Activated CD8-positive, alpha-beta T cell treated with anti-CD3 and anti-CD28 coated beads for 36 hours (primary cell): ENCODE results near the gene E4F1. TPM values are rescaled to one million over a fixed set of nuclear protein-coding genes. Genes with fewer than 3 reads are reported as not detected.

ENCODE experiments used
- ATAC-seq: fragments of 200-7000 bp; cut with Tn5 transposase; one replicate; pipeline ENCODE4 v1.10.0; 2021; ENCODE audit warnings: mild to moderate bottlenecking, moderate library complexity
- CTCF ChIA-PET: fragments of 350-600 bp; sonication (Branson Sonifier 250); formaldehyde crosslinking; loops from one replicate; lab custom pipeline; 2021; ENCODE audit warnings: antibody characterized with exemption; lab: Charles Lee
- POLR2A ChIA-PET: fragments of 350-600 bp; sonication (Branson Sonifier 250); formaldehyde crosslinking; loops from one replicate; lab custom pipeline; 2021; ENCODE audit warnings: antibody characterized with exemption; lab: Charles Lee
- DNase-seq: peaks from one replicate; pipeline ENCODE4 v3.0.0-alpha.2; 2020
- H3K27ac Mint-ChIP-seq: one replicate; pipeline ENCODE4 v1.8.0; 2021; ENCODE audit warnings: mild to moderate bottlenecking, mixed read lengths
- H3K27me3 Mint-ChIP-seq: one replicate; pipeline ENCODE4 v1.8.0; 2021; ENCODE audit warnings: mixed read lengths
- H3K36me3 Mint-ChIP-seq: one replicate; pipeline ENCODE4 v1.8.0; 2021; ENCODE audit warnings: low read depth, mixed read lengths
- H3K4me1 Mint-ChIP-seq: one replicate; pipeline ENCODE4 v1.8.0; 2021; ENCODE audit warnings: low read depth, mixed read lengths
- H3K4me3 Mint-ChIP-seq: one replicate; pipeline ENCODE4 v1.8.0; 2021; ENCODE audit warnings: mild to moderate bottlenecking, moderate library complexity, mixed read lengths
- H3K9me3 Mint-ChIP-seq: one replicate; pipeline ENCODE4 v1.8.0; 2021; ENCODE audit warnings: mixed read lengths
- intact Hi-C: fragments of 100-400 bp; cut with micrococcal nuclease; formaldehyde crosslinking; loops from one replicate; pipeline ENCODE4 v1.10.0; 2022
- total RNA-seq, 2 experiments: library from RNA; stranded (reverse); gene quantifications; one replicate each; pipeline ENCODE4 v1.2.3, GENCODE V29; 2021
- TF ChIP-seq, protein P1 (sequence below): fragments of 200-600 bp; IDR thresholded peaks from one replicate; pipeline ENCODE4 v1.8.0; 2022; ENCODE audit warnings: antibody characterized with exemption, mild to moderate bottlenecking

The E4F1 gene
- total RNA-seq, 2 experiments from 2014 or later = 19.4 to 21.1 TPM

DNA sequence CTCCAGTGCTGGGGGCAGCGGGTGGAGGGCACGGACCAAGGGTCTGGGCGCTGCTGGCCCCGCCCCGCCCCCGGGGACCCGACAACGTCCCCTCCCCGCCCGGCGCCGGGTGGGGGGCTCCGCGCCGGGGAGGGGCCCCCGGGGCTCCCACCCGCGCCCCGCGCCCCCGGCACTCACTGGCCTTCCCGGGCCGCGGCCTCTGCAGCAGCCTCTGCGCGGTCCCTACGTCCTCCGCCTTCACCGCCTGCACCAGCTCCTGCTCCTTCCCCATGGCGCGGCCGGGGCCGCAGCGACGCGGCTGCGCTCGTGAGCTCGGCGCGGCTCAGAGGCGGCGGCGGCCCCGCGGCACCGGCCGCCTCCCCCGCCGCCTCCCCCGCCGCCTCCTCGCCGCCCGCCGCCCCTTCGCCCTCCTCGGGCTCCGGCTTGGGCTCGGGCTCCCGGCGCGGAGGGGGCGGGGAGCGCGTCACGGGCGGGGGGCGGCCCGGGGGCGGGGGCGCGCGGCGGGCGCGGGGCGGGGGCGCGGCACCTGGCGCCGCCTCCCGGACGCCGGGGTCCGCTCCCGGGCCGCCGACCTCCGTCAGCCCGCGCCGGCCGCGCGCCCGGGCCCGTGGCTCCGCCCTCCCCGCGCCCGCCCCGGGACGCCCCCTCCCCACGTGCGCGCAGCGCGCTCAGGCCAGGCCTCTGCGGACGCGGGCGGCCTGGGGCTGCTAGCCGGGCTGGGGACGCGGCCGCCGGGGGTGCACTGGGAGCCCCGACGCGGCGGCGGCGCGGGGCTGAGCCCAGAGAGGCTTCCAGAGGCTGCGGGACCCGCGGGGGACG lies 27.0 kb upstream of the E4F1 start, which contains the start of gene CASKIN1:
Gene CASKIN1 (minus strand): TSS at position 444 of the 819 bp plus-strand sequence. CDS start 173 bp downstream, at position 271.
- POLR2A ChIA-PET = interaction anchor here (1.0 to 3.6 kb wide), 4 partner anchors 8 to 41 kb away, joined by 3 to 18 read pairs (median 12); partner anchors contain the start of gene TRAF7

DNA sequence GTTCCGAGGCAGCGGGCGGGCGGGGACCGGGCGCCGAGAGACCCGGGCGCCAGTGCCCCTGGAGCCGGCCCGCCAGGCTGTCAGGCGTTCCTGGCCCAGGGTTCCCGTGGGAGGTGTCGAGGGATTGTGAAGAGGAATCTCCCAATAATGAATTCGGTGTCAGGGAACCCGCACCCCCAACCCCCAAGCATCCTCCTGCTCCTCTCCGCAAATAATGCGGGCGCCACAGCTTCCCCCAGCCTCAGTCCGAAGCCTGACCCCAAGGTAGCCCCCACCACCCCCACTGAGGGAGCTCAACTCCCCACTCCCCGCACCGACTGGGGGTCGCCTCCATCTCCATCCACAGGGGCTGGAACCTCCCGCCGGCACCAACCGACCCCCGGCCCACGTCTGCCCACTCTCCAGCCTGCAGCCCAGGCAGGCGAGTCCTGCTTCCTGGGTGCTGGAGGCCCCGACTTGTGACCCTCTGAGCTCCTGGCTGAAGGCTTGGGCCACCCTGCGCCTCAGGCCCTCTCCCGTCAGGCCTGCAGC lies 26.3 kb upstream of the E4F1 start:
- no peaks in the 10 kb centered on the region for H3K9me3 Mint-ChIP-seq
- TF ChIP-seq, protein P1, sequence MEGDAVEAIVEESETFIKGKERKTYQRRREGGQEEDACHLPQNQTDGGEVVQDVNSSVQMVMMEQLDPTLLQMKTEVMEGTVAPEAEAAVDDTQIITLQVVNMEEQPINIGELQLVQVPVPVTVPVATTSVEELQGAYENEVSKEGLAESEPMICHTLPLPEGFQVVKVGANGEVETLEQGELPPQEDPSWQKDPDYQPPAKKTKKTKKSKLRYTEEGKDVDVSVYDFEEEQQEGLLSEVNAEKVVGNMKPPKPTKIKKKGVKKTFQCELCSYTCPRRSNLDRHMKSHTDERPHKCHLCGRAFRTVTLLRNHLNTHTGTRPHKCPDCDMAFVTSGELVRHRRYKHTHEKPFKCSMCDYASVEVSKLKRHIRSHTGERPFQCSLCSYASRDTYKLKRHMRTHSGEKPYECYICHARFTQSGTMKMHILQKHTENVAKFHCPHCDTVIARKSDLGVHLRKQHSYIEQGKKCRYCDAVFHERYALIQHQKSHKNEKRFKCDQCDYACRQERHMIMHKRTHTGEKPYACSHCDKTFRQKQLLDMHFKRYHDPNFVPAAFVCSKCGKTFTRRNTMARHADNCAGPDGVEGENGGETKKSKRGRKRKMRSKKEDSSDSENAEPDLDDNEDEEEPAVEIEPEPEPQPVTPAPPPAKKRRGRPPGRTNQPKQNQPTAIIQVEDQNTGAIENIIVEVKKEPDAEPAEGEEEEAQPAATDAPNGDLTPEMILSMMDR = no peak
- H3K4me3 Mint-ChIP-seq = peak overlapping the region; percentile 48
- DNase-seq (no peak), ATAC-seq (no peak)
- CTCF ChIA-PET = interaction anchor here (0.6 to 3.9 kb wide), 3 partner anchors 54 to 492 kb away, joined by 3 to 24 read pairs (median 3); partner anchors contain the start of gene ECI1
- intact Hi-C loops = no loop called here
- H3K4me1 Mint-ChIP-seq = peaks cover 3% of the 10 kb centered on the region
- H3K27me3 Mint-ChIP-seq = peaks cover 23% of the 10 kb centered on the region
- H3K27ac Mint-ChIP-seq = no peak overlapping the region
- no peaks in the 10 kb centered on the region for H3K36me3 Mint-ChIP-seq
- POLR2A ChIA-PET = interaction anchor here (1.2 to 3.6 kb wide), 2 partner anchors 42 to 150 kb away, joined by 3 to 18 read pairs; partner anchors contain the start of genes NTHL1 and TRAF7

More for the DNA sequence above, 27.0 kb upstream of the E4F1 start, which contains the start of gene CASKIN1:
- ATAC-seq = peak; percentile 50
- Mint-ChIP-seq H3K4me1 (peaks cover 3% of the 10 kb centered on the region), H3K27ac (no peak within 1 kb of the TSS), H3K4me3 (peak within 1 kb of the TSS; percentile 55), H3K9me3 (no peaks in the 10 kb centered on the region), H3K36me3 (no peaks in the 10 kb centered on the region), H3K27me3 (peaks cover 23% of the 10 kb centered on the region)
- intact Hi-C loops = no loop called here
- CTCF ChIA-PET = interaction anchor here (0.6 to 3.9 kb wide), 3 partner anchors 55 to 225 kb away, joined by 3 to 24 read pairs (median 4); partner anchors contain the start of gene ECI1
- TF ChIP-seq, protein P1 = no peak
- DNase-seq = no peak

DNA sequence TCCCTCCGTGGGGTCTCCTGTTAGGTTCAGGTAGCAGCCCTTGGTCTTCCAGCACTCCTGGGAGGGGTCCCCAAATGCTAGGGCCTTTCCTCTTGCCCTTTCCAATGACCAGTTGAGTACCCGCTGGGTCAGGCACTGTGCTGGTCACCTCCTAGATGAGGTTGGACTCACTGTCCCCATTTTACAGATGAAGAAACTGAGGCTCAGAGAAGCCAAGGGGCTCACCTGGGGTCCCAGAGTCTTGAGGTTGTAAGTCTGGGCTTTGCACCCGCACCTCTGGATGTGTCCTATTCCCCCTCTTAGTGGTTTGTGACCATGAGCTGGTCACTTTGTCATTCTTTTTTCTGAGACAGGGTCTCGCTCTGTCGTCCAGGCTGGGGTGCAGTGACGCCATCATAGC lies 25.6 kb upstream of the E4F1 start:
- Mint-ChIP-seq H3K4me1 (peaks cover 3% of the 10 kb centered on the region), H3K9me3 (no peaks in the 10 kb centered on the region), H3K36me3 (no peaks in the 10 kb centered on the region), H3K4me3 (peak overlapping the region; percentile 29), H3K27ac (no peak overlapping the region), H3K27me3 (peaks cover 23% of the 10 kb centered on the region)
- TF ChIP-seq, protein P1 = no peak
- DNase-seq (no peak), ATAC-seq (no peak)
- CTCF ChIA-PET = interaction anchor here (0.7 kb wide), 1 partner anchor 492 kb away, joined by 3 read pairs; no protein-coding TSS in a partner anchor
- POLR2A ChIA-PET = interaction anchor here (1.2 to 3.6 kb wide), 3 partner anchors 42 to 151 kb away, joined by 3 to 18 read pairs (median 3); partner anchors contain the start of genes ECI1, NTHL1 and TRAF7
- intact Hi-C loops = no loop called here

DNA sequence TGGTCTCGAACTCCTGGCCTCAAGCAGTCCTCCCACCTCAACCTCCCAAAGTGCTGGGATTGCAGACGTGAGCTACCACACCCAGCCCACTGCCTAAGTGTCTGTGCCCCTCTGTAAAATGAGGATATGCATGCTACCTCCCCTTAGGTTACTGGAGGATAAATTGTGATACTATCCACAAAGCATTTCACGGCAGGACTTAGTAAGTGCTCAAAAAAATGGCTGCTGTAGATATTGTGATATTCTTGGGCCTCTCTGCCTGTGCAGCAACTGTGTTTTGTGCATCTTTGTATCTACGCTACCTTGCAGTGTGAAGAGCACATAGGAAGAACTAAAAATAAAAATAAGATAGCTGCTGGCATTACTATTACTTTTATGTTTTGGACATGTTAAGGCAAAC lies 25.1 kb upstream of the E4F1 start:
- peaks cover 23% of the 10 kb centered on the region for H3K27me3 Mint-ChIP-seq
- ChIA-PET POLR2A (interaction anchor here (1.2 to 3.6 kb wide), 3 partner anchors 43 to 151 kb away, joined by 3 to 18 read pairs (median 3); partner anchors contain the start of genes ECI1, NTHL1 and TRAF7), CTCF (no interaction called here)
- no peaks in the 10 kb centered on the region for H3K9me3 Mint-ChIP-seq
- TF ChIP-seq, protein P1 = no peak
- peaks cover 3% of the 10 kb centered on the region for H3K4me1 Mint-ChIP-seq
- no peak overlapping the region for H3K4me3 Mint-ChIP-seq
- intact Hi-C loops = no loop called here
- ATAC-seq (no peak), DNase-seq (no peak)
- no peak overlapping the region for H3K27ac Mint-ChIP-seq
- H3K36me3 Mint-ChIP-seq = no peaks in the 10 kb centered on the region
